ENCODE results near the gene NDUFV2.
A peak's percentile ranks its signal among the peaks of the same experiment; 100 is the strongest.
"Not testable (repeated sequence)": the region's sequence is repeated elsewhere in the genome, so short reads cannot be mapped to it uniquely, and the experiment has no call there.

Gene NDUFV2

DNA sequence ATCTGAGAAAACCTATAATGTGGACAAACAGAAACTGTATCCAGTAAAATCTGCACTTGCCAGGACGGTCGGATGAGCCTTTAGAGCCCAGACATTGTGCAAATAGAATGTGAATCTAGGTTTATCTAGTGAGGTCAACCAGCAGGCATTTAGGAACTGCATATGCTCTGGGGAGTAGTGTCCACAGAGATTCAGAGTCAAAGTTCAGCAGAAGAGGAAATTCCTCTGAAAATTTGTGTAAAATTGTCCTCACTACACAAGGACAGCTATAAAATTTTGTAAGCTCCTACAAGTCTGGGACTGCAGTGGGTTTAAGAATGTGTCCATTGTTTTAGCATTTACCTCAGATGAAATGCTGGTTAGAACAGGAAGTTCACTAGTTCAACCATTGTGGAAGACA lies 9.8 kb upstream of the NDUFV2 start:
- DNase-seq, result no peak

DNA sequence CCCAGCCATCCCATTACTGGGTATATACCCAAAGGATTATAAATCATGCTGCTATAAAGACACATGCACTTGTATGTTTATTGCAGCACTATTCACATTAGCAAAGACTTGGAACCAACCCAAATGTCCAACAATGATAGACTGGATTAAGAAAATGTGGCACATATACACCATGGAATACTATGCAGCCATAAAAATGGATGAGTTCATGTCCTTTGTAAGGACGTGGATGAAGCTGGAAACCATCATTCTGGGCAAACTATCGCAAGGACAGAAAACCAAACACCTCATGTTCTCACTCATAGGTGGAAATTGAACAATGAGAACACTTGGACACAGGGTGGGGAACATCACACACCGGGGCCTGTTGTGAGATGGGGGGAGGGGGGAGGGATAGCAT lies 9.4 kb upstream of the NDUFV2 start:
- DNase-seq, result not testable (repeated sequence)

DNA sequence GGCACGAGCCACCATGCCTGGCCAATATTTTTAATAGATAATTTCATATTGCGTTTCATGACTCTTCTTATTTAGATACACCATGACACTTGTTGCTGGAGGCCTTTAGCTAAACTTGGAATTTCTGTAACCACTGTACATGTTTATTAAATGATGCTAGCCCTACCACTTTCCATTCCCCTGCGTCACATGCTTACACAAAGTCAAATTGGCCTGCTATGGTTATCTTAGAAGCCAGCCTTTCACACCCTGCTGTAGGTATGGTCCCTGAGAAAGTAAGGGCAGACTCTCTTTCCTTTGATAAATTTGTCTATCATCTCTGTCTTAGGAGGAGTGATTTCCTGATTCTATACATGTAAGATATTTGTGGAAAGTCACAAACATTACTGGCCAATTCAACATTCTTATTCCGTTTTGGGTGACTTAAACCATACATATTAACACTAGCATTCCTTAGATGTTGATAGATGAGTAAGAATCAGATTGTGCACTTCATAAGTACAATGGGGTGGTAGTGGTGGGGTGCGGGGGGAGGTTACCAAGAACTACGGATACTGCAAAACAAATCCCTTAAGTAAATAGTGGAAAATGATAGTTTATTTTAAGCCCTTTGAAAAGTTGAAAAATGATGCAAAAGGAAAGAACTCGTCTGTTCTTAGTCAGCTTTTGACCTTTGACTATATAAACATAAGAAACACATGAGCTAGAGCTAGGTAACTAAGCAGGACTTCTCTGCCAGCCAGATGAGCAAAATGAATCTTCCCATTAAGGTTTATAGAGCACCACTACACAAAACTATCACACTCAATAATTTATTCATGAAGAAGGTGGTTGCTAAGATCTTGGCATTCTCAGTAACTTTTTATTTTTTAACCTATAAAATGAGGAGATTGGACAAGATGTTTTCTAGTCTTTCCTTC lies 7.9 kb upstream of the NDUFV2 start:
- peak in 1 of 2 donors; percentile 16 for DNase-seq

- peak; percentile 64 to 66 for DNase-seq
Measured at GRCh38 chr18:9095297-9096006, 7.0 kb upstream of the NDUFV2 start.

DNA sequence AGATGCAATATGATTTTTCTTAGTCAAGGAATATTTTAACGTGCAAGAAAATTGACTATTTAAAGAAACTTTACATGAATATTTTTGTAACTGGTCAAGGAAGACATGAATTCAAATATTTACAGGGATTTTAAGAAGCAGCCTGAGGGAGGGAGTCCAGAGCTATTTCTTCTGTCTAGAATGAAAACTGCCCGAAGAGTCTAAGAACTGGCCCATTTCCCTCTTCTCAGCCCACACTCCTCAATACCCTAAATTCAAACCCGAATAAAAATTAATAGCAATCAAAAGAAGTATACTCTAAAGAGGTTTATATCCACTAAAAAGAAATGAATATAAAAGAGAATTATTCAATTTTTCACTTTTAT lies 6.5 kb upstream of the NDUFV2 start:
- DNase-seq, result no peak

- DNase-seq, result no peak
Measured at GRCh38 chr18:9096685-9097084, 5.8 kb upstream of the NDUFV2 start.

DNA sequence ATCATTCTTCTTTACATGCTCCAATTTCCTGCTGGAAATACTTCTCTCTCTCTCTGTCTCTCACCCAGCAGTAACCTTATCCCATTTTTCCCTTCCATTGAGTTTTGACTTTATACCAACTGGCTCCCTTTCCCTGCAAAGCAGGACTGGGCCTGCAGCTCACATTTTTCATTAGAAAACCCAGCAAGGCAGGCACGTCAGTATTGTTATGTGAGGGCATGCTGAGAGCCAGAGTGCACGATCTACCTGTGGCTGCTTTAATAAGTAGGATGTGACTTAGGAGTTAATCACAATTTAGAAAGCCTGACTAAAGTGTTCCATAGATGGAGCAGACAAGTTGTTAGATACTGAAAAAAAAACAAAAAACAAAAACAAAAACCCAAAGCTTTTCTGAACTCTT lies 5.2 kb upstream of the NDUFV2 start:
- no peak for DNase-seq

GRCh38 chr18:9100796-9101195 lies 1.7 kb upstream of the NDUFV2 start:
- DNase-seq, result no peak

DNA sequence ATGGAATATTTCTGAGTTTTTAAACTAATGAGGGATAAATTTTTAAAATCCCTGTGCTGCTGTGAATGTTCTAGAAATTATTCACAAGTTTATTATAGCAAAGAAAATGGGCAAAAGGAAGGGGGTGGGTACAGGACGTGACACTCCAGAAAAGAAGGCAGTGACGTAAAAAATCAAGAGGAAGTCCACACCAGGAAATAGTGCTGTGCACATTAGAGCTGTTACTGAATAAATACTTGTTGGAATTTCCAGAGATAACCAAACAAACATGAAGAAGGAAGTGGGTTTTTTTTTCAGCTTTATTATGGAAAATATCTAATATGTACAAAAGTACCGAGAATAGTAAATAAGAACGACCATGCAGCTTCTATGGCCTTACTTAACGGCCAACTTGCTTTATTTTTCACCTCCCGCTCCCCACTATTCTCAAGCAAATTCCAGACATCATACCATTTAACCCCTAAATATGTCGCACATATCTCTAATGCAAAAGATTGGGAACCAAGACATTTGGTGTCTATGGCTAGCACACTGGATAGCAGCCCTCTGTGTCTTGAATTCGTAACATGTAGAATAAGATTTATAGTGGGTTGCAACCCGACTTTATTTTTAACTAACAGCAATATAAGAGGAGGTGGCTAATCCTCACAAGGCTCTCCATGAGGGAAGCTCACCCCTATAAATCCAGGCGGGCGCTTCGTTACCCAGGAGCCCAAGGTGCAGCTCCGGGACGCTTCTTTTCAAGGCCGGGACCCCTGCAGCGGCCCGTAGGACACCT lies 580 bp upstream of the NDUFV2 start:
- peak; percentile 61 to 78 for DNase-seq

DNA sequence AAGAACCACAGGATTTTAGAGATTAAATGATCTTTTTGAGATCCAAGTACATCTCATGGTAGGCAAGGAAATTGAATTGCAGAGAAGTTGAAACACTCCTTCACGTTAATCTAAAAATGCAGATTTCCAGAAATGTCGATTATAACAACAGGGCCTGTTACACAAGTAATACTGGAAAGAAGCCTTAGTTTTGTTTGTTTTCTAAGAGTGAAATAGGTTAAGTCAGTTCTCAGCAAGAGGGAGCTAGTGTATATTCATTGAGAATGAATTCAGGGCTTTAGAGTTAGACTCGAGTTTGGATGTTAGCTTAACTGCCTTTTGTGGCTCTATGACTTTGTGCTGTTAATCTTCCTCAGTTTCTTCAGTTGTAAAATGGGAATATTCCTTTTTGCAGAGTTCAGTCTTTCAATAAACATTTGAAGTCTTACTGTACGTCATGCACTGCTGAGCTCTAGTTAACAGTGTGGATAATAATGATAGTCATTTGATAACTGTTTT lies 926 bp downstream of the NDUFV2 start:
- peak in 1 of 2 donors; percentile 44 for DNase-seq

DNA sequence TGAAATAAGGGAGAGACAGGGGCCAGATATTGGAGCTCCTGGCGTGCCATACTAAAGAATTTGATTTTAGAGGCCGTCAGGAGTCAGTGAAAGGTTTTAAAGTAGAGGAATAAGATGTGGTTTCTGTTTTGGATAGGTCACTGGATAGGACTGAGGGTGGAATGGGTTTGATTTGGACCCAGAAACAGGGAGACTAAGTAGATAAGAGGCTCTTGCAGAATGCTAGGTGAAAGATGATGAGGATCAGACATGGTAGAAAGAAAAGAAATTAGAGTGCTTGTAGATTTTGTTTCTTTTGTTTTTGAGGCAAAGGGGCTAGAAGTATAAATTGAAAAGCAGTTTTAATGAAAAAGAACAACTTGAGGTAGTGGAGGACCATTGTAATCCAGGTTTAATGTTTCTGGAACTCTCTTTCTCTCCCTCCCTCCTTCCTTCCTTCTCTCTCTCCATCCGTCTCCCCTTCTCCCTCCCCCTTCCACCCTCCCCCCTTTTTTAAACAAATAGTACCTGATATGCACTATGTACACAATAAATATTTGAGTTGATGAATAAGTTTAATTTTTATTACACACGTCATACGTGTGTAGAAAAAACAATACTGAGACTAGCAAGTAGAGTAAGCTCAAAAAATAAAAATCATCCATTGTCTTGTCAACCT lies 1.9 kb downstream of the NDUFV2 start:
- DNase-seq, result no peak

DNA sequence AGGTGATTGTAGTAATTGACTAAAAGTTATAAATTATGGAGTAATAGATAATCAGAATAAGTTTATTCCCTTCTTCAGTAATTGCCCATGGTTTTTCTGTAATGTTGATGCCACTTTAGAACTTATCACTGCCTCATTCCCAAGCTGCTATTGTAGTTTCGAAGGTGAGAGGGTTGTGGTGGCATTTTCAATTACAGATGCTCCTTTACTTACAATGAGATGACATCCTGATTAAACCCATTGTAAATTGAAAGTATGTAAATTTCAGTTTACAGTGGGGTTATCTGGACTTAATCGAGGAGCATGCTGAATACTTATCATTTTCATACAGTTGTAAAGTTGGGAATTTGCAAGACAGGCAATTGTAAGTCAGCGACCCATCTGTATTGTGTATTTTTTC lies 2.9 kb downstream of the NDUFV2 start:
- DNase-seq, result no peak

- no peak for DNase-seq
Measured at GRCh38 chr18:9106094-9106493, 3.6 kb downstream of the NDUFV2 start.

- no peak for DNase-seq
Measured at GRCh38 chr18:9106800-9107584, 4.5 kb downstream of the NDUFV2 start.

DNA sequence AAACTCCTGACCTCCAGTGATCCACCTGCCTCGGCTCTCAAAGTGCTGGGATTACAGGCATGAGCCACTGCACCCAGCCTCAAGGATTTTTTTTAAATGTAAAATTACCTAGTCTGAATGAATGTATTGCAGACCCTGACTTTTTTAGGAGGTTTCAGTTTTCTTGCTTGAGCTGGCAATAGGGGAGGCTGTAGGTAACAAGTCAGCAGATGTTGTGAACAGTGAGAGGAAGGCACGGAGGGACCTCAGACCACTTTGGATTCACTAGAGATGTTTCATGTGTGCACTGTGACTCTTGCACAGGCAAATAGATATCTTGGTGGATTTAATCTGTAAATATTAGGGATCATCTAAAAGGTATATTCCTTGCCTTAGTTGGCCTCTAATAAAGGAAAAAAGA lies 6.4 kb downstream of the NDUFV2 start:
- DNase-seq, result no peak

DNA sequence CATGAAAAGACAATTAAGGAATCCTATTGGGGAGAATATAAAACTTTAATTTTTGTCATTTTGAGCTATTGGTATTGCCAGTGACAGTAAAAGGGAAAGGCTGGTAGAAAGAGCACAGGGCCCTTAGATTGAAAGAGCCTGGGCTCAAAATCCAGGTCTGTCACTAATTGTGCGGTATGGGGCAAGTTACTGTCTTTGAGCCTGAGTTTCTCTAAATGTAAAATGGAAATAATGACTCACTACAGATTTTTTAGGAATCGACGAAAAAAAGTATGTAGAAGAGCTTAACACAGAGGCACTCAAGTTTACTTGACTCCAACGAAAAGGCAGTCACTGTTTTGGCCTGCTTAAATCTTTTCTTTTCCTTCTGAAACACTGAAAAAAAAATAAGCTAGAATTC lies 7.0 kb downstream of the NDUFV2 start:
- DNase-seq, result no peak

DNA sequence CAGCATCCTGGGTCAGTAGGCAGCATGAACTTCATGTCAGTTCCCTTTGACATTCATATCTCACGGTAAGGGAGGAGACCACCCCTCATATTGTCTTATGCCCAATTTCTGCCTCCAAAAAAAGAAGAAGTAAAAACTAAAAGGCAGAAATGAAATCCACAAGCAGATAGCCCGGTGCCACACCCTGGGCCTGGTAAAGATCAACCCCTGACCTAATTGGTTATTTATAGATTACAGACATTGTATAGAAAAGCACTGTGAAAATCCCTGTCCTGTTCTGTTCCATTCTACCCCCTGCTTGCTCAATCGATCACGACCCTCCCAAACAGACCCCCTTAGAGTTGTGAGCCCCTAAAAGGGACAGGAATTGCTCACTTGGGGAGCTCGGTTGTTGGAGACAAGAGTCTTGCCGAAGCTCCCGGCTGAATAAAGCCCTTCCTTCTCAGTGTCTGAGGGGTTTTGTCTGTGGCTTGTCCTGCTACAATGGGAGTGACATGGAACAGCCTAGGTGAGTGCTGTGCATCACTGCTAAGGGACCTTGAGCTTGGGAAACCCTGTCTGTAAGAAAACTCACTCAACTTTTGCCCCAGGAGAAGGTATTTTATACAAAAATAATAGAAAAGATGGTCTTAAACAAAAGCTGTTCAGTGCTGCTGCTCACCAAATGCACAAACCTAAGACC lies 11.1 kb downstream of the NDUFV2 start:
- DNase-seq, result peak in 1 of 2 donors; percentile 35

DNA sequence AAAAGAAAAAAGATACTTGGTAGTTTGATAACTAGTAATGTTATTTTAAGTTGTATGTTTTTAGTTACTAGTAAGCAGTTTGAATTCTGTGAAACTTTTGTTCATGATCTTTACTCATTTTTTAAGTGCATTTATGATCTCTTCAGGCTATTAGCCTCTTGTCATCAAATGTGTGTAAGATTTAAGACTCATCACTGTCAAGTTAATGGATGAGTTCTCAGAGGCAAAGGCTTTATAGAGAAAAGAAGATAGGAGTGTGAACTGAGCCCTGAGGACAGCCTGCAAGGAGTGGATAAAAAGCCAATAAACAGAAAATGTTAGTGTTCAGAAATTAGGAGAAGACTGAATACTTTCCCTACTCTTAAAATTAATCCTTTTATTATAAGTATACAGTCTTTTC lies 13.5 kb downstream of the NDUFV2 start:
- no peak for DNase-seq

- DNase-seq, result peak in 1 of 2 donors; percentile 73
Measured at GRCh38 chr18:9117980-9118841, 15.7 kb downstream of the NDUFV2 start.

DNA sequence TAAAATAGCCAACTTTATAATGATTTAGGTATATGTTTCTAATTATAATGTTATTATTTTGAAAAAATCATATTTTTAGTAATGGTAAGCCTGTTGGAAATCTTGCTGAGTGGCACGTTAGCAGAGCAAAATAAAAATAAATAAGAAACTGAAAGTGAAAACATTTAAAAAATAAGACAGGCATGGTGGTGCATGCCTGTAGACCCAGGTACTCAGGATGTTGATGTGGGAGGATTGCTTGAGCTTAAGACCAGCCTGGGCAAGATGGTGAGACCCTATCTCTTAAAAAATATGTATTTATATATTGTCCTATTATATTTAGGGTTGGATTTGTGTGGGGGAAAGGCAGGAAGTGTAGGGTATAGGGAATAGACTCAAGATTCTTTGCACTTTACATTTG lies 18.3 kb downstream of the NDUFV2 start:
- DNase-seq, result peak in 1 of 2 donors; percentile 44

All from CD4-positive, alpha-beta T cell treated with Interleukin-1 beta for 1 hour (primary cell).